IMR-90 (cell line): ENCODE data around the gene NLGN4X. TPM values are rescaled to one million over a fixed set of nuclear protein-coding genes. Genes with fewer than 3 reads are reported as not detected.

ENCODE experiments used
- ATAC-seq: fragments of 200-7000 bp; cut with Tn5 transposase; 2 replicates; pipeline ENCODE4 v1.9.1; 2020; ENCODE audit warnings: low read depth, mild to moderate bottlenecking, moderate library complexity
- BruUV-seq: library from RNA; stranded (reverse); fragments of 400-500 nt; replicated peaks from 2 replicates; lab custom pipeline; 2021; lab: Mats Ljungman, UMichigan
- CTCF ChIA-PET: fragments of 300-600 bp; formaldehyde crosslinking; extraction: SDS; loops from one replicate; lab custom pipeline; 2021; ENCODE audit warnings: antibody characterized with exemption; lab: Yijun Ruan, JAX
- POLR2A ChIA-PET: fragments of 300-600 bp; sonication (Branson Sonifier 250); formaldehyde crosslinking; loops from one replicate; lab custom pipeline; 2022; ENCODE audit warnings: antibody characterized with exemption; ENCODE audit not compliant: unreplicated experiment; lab: Charles Lee
- DNase-seq: peaks from one replicate; pipeline ENCODE4 v3.0.0; 2013
- H2AFZ ChIP-seq: replicated peaks from 2 replicates; pipeline ENCODE3; 2013; ENCODE audit warnings: low read length, mild to moderate bottlenecking; ENCODE audit not compliant: poor library complexity
- H2AK5ac ChIP-seq: 2 replicates; pipeline ENCODE4 v1.6.1; 2013; ENCODE audit warnings: low read depth, low read length, inconsistent platforms
- H2AK9ac ChIP-seq: replicated peaks from 2 replicates; pipeline ENCODE3; 2013; ENCODE audit warnings: mild to moderate bottlenecking, low read depth, low read length, moderate library complexity; ENCODE audit not compliant: poor library complexity
- H2BK120ac ChIP-seq: 2 replicates; pipeline ENCODE4 v1.6.1; 2013; ENCODE audit warnings: low read depth, low read length, inconsistent platforms
- H2BK15ac ChIP-seq: 3 replicates; pipeline ENCODE4 v1.6.1; 2013; ENCODE audit warnings: low read depth, low read length, inconsistent platforms
- H2BK20ac ChIP-seq: 2 replicates; pipeline ENCODE4 v1.6.1; 2013; ENCODE audit warnings: low read depth, mild to moderate bottlenecking, inconsistent platforms, low read length, moderate library complexity
- H2BK5ac ChIP-seq: 2 replicates; pipeline ENCODE4 v1.6.1; 2013; ENCODE audit warnings: mild to moderate bottlenecking, low read depth, low read length, inconsistent platforms; ENCODE audit not compliant: poor library complexity, severe bottlenecking
- H3K14ac ChIP-seq: replicated peaks from 2 replicates; pipeline ENCODE4 v1.6.1; 2013; ENCODE audit warnings: low read depth, low read length, inconsistent platforms
- H3K18ac ChIP-seq: 2 replicates; pipeline ENCODE4 v1.6.1; 2013; ENCODE audit warnings: low read depth, low read length, control low read depth
- H3K23ac ChIP-seq: 2 replicates; pipeline ENCODE4 v1.6.1; 2013; ENCODE audit warnings: low read depth, low read length, inconsistent platforms
- H3K27ac ChIP-seq: 2 replicates; pipeline ENCODE4 v1.5.1; 2013; ENCODE audit warnings: mild to moderate bottlenecking, control low read depth, low read length; ENCODE audit not compliant: insufficient read depth
- H3K27me3 ChIP-seq: 2 replicates; pipeline ENCODE4 v1.6.1; 2013; ENCODE audit warnings: low read length; ENCODE audit not compliant: control insufficient read depth, insufficient read depth
- H3K36me3 ChIP-seq: 2 replicates; pipeline ENCODE4 v1.6.1; 2013; ENCODE audit warnings: low read length, mixed read lengths; ENCODE audit not compliant: control insufficient read depth, insufficient read depth
- H3K4ac ChIP-seq: 2 replicates; pipeline ENCODE4 v1.6.1; 2013; ENCODE audit warnings: low read depth, low read length, inconsistent platforms
- H3K4me1 ChIP-seq: 2 replicates; pipeline ENCODE4 v1.6.1; 2013; ENCODE audit warnings: low read length, mixed read lengths; ENCODE audit not compliant: control insufficient read depth, insufficient read depth
- H3K4me2 ChIP-seq: 2 replicates; pipeline ENCODE4 v1.6.1; 2013; ENCODE audit warnings: low read depth, mild to moderate bottlenecking, control low read depth, low read length, moderate library complexity
- H3K4me3 ChIP-seq: 2 replicates; pipeline ENCODE4 v1.5.1; 2013; ENCODE audit warnings: low read depth, mild to moderate bottlenecking, control low read depth, low read length, moderate library complexity; ENCODE audit not compliant: insufficient read depth
- H3K56ac ChIP-seq: 2 replicates; pipeline ENCODE4 v1.6.1; 2013; ENCODE audit warnings: low read length, inconsistent platforms; ENCODE audit not compliant: insufficient read depth; ENCODE audit errors: extremely low read depth
- H3K79me1 ChIP-seq, 2 experiments: 2 replicates each; pipeline ENCODE4 v1.6.1; 2013; ENCODE audit warnings: low read length in 2 of 2, inconsistent platforms in 1 of 2, low read depth in 1 of 2
- H3K9ac ChIP-seq: 2 replicates; pipeline ENCODE4 v1.6.1; 2013; ENCODE audit warnings: low read depth, low read length, control low read depth
- H3K9me1 ChIP-seq: 2 replicates; pipeline ENCODE4 v1.6.1; 2013; ENCODE audit warnings: low read length, inconsistent platforms; ENCODE audit not compliant: insufficient read depth
- H3K9me3 ChIP-seq: 2 replicates; pipeline ENCODE4 v1.6.1; 2013; ENCODE audit warnings: low read length; ENCODE audit not compliant: control insufficient read depth, insufficient read depth
- H4K20me1 ChIP-seq: 2 replicates; pipeline ENCODE4 v1.6.1; 2013; ENCODE audit warnings: low read length, inconsistent platforms; ENCODE audit not compliant: insufficient read depth
- H4K5ac ChIP-seq: 2 replicates; pipeline ENCODE4 v1.6.1; 2013; ENCODE audit warnings: mild to moderate bottlenecking, low read depth, low read length, control low read depth
- H4K8ac ChIP-seq, 2 experiments: 2 replicates each; pipeline ENCODE4 v1.6.1; 2013; ENCODE audit warnings: low read depth in 2 of 2, low read length in 2 of 2, control low read depth in 1 of 2, inconsistent platforms in 1 of 2
- H4K91ac ChIP-seq: 2 replicates; pipeline ENCODE4 v1.6.1; 2013; ENCODE audit warnings: low read depth, low read length, inconsistent platforms; ENCODE audit not compliant: insufficient read depth
- CEBPB ChIP-seq: IDR thresholded peaks from 2 replicates; pipeline ENCODE4 v1.6.1; 2012; ENCODE audit warnings: low read depth, low read length, improper control_type of control experiment
- CHD1 ChIP-seq: IDR thresholded peaks from 2 replicates; pipeline ENCODE4 v1.6.1; 2012; ENCODE audit warnings: low read depth, low read length, improper control_type of control experiment
- FOS ChIP-seq: fragments of 150-350 bp; IDR thresholded peaks from 2 replicates; pipeline ENCODE4 v1.6.1; 2016; ENCODE audit warnings: low read depth, low read length
- MAZ ChIP-seq: IDR thresholded peaks from 2 replicates; pipeline ENCODE4 v1.6.1; 2012; ENCODE audit warnings: low read depth, mild to moderate bottlenecking, low read length, improper control_type of control experiment, moderate library complexity, borderline replicate concordance
- MXI1 ChIP-seq: IDR thresholded peaks from 2 replicates; pipeline ENCODE4 v1.6.1; 2012; ENCODE audit warnings: low read depth, mild to moderate bottlenecking, low read length, moderate library complexity, borderline replicate concordance
- NFE2L2 ChIP-seq: fragments of 150-350 bp; IDR thresholded peaks from 2 replicates; pipeline ENCODE4 v1.6.1; 2016; ENCODE audit warnings: low read depth, mild to moderate bottlenecking, low read length
- POLR2A ChIP-seq: IDR thresholded peaks from 2 replicates; pipeline ENCODE4 v1.6.1; 2012; ENCODE audit warnings: mild to moderate bottlenecking, low read depth, low read length
- RFX5 ChIP-seq: IDR thresholded peaks from 2 replicates; pipeline ENCODE4 v1.8.0; 2012; ENCODE audit warnings: low read depth, mild to moderate bottlenecking, low read length, moderate library complexity
- SMC3 ChIP-seq: fragments of 150-350 bp; IDR thresholded peaks from 2 replicates; pipeline ENCODE4 v1.6.1; 2016; ENCODE audit warnings: low read depth, mild to moderate bottlenecking, antibody characterized with exemption, low read length, moderate library complexity
- WGBS, 2 experiments: methylation state at CpG; one replicate each; pipeline versions ENCODE4 v1.1.5 to v1.1.7; 2013; ENCODE audit warnings: missing lambda C conversion rate in 2 of 2; ENCODE audit not compliant: insufficient read length in 1 of 2; ENCODE audit errors: extremely low coverage in 2 of 2; 5-methylcytosine and 5-hydroxymethylcytosine counted together
- dilution Hi-C: fragments of 300-500 bp; cut with HindIII; formaldehyde crosslinking; loops from one replicate; pipeline ENCODE4 v1.14.3; 2018; ENCODE audit warnings: low sequenced_read_pairs; ENCODE audit not compliant: unreplicated experiment
- in situ Hi-C: fragments of 300-500 bp; cut with MboI; formaldehyde crosslinking; loops from 3 replicates; pipeline ENCODE4 v1.14.3; 2019; ENCODE audit warnings: low sequenced_read_pairs, inconsistent platforms, mixed read lengths
- intact Hi-C: fragments of 100-400 bp; cut with micrococcal nuclease; formaldehyde crosslinking; loops from 2 replicates; pipeline ENCODE4 v1.10.0; 2022
- polyA plus RNA-seq, 3 experiments: library from polyadenylated mRNA; depleted of rRNA; stranded (reverse); fragments of >200 nt; gene quantifications; 2 replicates each; pipeline ENCODE4 v1.2.3, GENCODE V29; 2012; ENCODE audit warnings: low replicate concordance in 1 of 3
- total RNA-seq: library from RNA; depleted of rRNA; stranded (reverse); fragments of >200 nt; gene quantifications from 2 replicates; pipeline ENCODE4 v1.2.3, GENCODE V29; 2012
- TF ChIP-seq, protein P1 (sequence below): conservative IDR thresholded peaks from 2 replicates; pipeline ENCODE4 v1.5.1; 2012; ENCODE audit warnings: mild to moderate bottlenecking, low read depth, low read length, improper control_type of control experiment
- TF ChIP-seq, protein P2 (sequence below): fragments of 150-350 bp; IDR thresholded peaks from 2 replicates; pipeline ENCODE4 v1.6.1; 2017; ENCODE audit warnings: mild to moderate bottlenecking, antibody characterized with exemption, low read length, low read depth

Gene NLGN4X
- total and polyA plus RNA-seq, 2 of the 4 experiments (the other 2 are of a cell fraction), result not detected

DNA sequence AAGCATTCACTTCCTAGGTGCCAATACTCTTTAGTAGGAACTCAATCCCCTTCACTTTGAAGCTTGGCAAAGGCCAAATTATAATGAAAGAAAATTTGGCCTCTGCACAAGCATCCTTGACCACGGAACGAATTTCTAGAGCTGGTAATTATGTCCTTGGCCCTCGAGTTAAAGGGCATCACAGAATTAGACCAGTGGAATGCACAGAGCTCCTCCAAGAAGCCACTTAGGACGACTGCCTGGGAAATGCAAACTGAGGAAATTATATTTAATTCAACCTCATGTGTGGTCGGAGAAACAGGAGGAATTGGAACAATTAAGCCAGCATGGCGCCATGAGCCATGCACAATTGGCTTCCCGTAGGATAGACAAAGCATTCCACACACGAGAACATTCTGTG, 59.3 kb downstream of the NLGN4X start:
- no peak overlapping the region for H2BK15ac ChIP-seq
- H3K9ac ChIP-seq, result no peak overlapping the region
- H3K4me1 ChIP-seq, result no peaks in the 10 kb centered on the region
- TF ChIP-seq MAZ (no peak), SMC3 (no peak), MXI1 (no peak), FOS (no peak), NFE2L2 (no peak), CHD1 (no peak), POLR2A (no peak), CEBPB (no peak), RFX5 (no peak)
- TF ChIP-seq, protein P1, sequence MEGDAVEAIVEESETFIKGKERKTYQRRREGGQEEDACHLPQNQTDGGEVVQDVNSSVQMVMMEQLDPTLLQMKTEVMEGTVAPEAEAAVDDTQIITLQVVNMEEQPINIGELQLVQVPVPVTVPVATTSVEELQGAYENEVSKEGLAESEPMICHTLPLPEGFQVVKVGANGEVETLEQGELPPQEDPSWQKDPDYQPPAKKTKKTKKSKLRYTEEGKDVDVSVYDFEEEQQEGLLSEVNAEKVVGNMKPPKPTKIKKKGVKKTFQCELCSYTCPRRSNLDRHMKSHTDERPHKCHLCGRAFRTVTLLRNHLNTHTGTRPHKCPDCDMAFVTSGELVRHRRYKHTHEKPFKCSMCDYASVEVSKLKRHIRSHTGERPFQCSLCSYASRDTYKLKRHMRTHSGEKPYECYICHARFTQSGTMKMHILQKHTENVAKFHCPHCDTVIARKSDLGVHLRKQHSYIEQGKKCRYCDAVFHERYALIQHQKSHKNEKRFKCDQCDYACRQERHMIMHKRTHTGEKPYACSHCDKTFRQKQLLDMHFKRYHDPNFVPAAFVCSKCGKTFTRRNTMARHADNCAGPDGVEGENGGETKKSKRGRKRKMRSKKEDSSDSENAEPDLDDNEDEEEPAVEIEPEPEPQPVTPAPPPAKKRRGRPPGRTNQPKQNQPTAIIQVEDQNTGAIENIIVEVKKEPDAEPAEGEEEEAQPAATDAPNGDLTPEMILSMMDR, result no peak
- TF ChIP-seq, protein P2, sequence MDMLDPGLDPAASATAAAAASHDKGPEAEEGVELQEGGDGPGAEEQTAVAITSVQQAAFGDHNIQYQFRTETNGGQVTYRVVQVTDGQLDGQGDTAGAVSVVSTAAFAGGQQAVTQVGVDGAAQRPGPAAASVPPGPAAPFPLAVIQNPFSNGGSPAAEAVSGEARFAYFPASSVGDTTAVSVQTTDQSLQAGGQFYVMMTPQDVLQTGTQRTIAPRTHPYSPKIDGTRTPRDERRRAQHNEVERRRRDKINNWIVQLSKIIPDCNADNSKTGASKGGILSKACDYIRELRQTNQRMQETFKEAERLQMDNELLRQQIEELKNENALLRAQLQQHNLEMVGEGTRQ, result no peak
- H4K5ac ChIP-seq, result no peak overlapping the region
- no peak overlapping the region for H2BK120ac ChIP-seq
- intact Hi-C loops (no loop called here), dilution Hi-C loops (no loop called here), in situ Hi-C loops (no loop called here)
- H3K23ac ChIP-seq, result no peak overlapping the region
- H3K36me3 ChIP-seq, result no peaks in the 10 kb centered on the region
- H3K4me3 ChIP-seq, result no peak overlapping the region
- H3K27me3 ChIP-seq, result no peaks in the 10 kb centered on the region
- no peaks in the 10 kb centered on the region for H3K79me1 ChIP-seq
- BruUV-seq, result no TSS peak
- H2BK20ac ChIP-seq, result no peak overlapping the region
- no peak overlapping the region for H2AK5ac ChIP-seq
- no peak overlapping the region for H4K91ac ChIP-seq
- ATAC-seq, result no peak
- H3K27ac ChIP-seq, result no peak overlapping the region
- no peaks in the 10 kb centered on the region for H3K9me1 ChIP-seq
- no peak overlapping the region for H3K4me2 ChIP-seq
- no peak overlapping the region for H2AFZ ChIP-seq
- H3K4ac ChIP-seq, result no peak overlapping the region
- no peak overlapping the region for H4K8ac ChIP-seq
- no peaks in the 10 kb centered on the region for H4K20me1 ChIP-seq
- H3K14ac ChIP-seq, result no peak overlapping the region
- no peak overlapping the region for H2AK9ac ChIP-seq
- DNase-seq, result no peak
- CTCF ChIA-PET, result no interaction called here
- H3K56ac ChIP-seq, result no peak overlapping the region
- H3K9me3 ChIP-seq, result peaks cover 20% of the 10 kb centered on the region
- H2BK5ac ChIP-seq, result no peak overlapping the region
- no peak overlapping the region for H3K18ac ChIP-seq
- WGBS, 2 experiments, result 25% methylated on average over 3 of the region's 8 CpGs; no CpG with 5 or more reads in 1 of the 2 experiments
- POLR2A ChIA-PET, result no interaction called here
